Activated naive CD4-positive, alpha-beta T cell treated with anti-CD3 and anti-CD28 coated beads, Interleukin-2, amount 50 U/mL, for 24 hours (primary cell): Measurements from ENCODE around the gene ALPP.
"Not testable (repeated sequence)": the region's sequence is repeated elsewhere in the genome, so short reads cannot be mapped to it uniquely, and the experiment has no call there.

Experiments used
- H3K27ac Mint-ChIP-seq: one replicate; pipeline ENCODE4 v1.8.0; 2021; ENCODE audit warnings: mild to moderate bottlenecking, mixed read lengths
- H3K27me3 Mint-ChIP-seq: one replicate; pipeline ENCODE4 v1.8.0; 2021; ENCODE audit warnings: mixed read lengths
- H3K36me3 Mint-ChIP-seq: one replicate; pipeline ENCODE4 v1.8.0; 2021; ENCODE audit warnings: mixed read lengths
- H3K4me1 Mint-ChIP-seq: one replicate; pipeline ENCODE4 v1.8.0; 2021; ENCODE audit warnings: mixed read lengths
- H3K4me3 Mint-ChIP-seq: one replicate; pipeline ENCODE4 v1.8.0; 2021; ENCODE audit warnings: mild to moderate bottlenecking, mixed read lengths
- H3K9me3 Mint-ChIP-seq: one replicate; pipeline ENCODE4 v1.8.0; 2021; ENCODE audit warnings: mixed read lengths

The ALPP gene

DNA sequence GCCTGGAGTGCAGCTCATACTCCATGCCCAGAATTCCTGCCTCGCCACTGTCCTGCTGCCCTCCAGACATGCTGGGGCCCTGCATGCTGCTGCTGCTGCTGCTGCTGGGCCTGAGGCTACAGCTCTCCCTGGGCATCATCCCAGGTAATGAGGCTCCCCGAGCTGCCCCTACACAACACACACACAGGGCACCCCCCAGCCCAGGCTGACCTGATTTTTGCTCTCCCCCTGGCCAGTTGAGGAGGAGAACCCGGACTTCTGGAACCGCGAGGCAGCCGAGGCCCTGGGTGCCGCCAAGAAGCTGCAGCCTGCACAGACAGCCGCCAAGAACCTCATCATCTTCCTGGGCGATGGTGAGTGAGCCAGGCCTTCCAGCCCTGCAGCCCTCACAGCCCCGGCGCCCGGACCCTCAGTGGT is at the start of gene ALPP:
Gene ALPP, plus strand, starts transcription at position 17 of the 417 bp plus-strand sequence. Its CDS starts 52 bp downstream, at position 69.
- H3K27me3 Mint-ChIP-seq, H3K4me1 Mint-ChIP-seq, H3K4me3 Mint-ChIP-seq, H3K9me3 Mint-ChIP-seq, H3K36me3 Mint-ChIP-seq, H3K27ac Mint-ChIP-seq: not testable (repeated sequence)

DNA sequence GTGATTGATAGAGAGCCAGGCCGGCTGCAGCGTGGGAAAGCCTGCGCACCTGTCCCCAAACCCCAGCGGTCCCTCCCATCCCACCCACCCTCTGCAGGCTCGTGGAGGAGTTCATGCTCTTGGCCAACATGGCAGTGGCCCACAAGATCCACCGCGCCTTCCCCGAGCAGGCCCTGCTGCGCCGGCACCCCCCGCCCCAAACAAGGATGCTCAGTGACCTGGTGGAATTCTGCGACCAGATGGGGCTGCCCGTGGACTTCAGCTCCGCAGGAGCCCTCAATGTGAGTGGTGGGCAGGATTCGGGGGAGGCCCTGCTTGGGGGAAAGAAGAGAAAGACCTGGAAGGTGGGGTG is 48.9 kb upstream of the ALPP start:
- H3K4me1 Mint-ChIP-seq, result peaks cover 6% of the 10 kb centered on the region
- H3K27ac Mint-ChIP-seq, result no peak overlapping the region
- no peaks in the 10 kb centered on the region for H3K36me3 Mint-ChIP-seq
- H3K27me3 Mint-ChIP-seq, result no peaks in the 10 kb centered on the region
- no peak overlapping the region for H3K4me3 Mint-ChIP-seq
- H3K9me3 Mint-ChIP-seq, result no peaks in the 10 kb centered on the region

DNA sequence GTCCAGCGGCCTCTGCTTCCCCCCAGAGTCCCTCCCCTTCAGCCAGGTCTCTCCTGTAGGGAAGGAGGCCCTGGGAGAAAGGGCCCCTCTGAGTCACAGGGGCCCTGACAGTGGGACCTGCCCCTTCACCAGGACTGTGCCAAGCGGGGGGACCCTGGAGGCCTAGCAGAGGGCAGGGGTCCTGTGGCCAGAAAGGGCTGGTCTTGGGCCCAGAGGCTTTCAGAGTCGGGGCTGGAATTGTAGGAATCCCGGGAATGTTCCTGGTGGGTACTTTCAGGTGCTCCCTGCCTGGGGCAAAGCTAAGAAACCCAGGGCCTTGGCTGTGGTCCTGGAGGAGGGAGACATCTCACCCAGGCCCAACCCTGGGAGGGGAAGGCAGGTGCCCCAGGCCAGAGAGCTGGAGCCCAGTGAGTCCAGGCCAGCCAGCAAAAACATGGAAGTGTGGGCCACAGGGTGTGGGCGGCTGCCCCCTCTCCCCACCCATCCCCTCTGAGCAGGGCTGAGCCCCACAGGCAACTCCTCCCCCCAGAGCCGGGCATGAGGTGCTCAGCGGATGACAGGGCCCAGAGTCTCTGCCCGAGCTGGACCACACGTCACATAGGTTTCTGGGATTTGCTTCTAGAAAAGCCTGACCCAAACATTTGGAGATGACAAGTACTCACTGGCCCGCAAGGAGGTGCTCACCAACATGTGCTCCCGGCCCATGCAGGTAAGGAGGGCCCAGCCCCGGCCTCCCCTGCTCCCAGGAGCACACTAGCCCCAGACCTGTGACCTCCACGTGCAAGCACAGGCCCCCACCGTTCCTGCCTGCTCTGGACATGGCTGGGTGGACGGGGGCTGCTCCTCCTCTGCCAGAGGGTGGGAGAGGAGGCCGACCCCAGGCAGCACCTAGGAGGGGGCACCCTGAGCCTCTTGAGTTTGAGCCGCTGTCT is 48.2 kb upstream of the ALPP start:
- Mint-ChIP-seq H3K4me1 (peaks cover 6% of the 10 kb centered on the region), H3K27ac (no peak overlapping the region), H3K4me3 (no peak overlapping the region), H3K9me3 (no peaks in the 10 kb centered on the region), H3K27me3 (no peaks in the 10 kb centered on the region), H3K36me3 (no peaks in the 10 kb centered on the region)

DNA sequence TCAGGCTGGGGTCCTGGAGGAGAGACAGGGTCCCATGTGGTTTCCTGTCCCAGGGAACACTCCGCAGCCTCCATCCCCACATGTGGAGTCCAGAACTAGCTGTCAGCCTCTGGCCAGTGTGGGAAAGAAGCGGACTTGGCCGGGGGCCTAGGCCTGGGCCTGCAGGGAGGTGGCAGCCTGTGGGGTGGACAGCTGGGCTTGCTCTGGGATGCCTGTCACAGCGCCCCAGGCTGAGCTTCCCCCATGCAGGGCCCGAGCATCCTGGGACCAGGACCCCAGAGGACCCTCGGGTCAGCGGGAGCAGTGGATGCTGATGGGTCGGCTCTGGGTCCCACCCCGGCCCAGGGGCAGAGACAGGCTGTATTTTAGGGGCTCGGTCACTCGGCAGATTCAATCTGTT is 47.5 kb upstream of the ALPP start:
- H3K4me3 Mint-ChIP-seq, H3K4me1 Mint-ChIP-seq, H3K9me3 Mint-ChIP-seq, H3K36me3 Mint-ChIP-seq, H3K27ac Mint-ChIP-seq, H3K27me3 Mint-ChIP-seq: not testable (repeated sequence)

DNA sequence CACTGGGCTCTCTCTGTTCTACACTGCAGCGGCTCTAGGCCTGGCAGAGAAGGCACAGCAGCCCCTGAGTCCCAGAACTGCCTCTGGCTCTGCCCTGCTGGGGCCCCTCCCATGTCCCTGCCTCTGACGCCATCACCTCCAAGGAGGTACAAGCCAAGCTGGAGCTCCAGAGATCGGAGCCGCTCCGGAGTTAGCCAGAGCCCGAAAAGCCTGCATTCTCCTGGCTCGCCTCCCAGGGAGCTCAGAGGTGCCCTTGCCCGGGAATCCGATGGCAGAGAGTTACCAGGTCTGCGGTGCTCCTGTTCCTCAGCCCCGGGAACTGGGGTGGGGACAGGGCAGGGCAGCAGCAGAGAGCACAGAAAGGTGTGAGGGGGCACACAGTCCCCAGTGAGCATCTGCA is 46.9 kb upstream of the ALPP start:
- not testable (repeated sequence) for H3K4me3 Mint-ChIP-seq, H3K4me1 Mint-ChIP-seq, H3K9me3 Mint-ChIP-seq, H3K27ac Mint-ChIP-seq, H3K27me3 Mint-ChIP-seq, H3K36me3 Mint-ChIP-seq

DNA sequence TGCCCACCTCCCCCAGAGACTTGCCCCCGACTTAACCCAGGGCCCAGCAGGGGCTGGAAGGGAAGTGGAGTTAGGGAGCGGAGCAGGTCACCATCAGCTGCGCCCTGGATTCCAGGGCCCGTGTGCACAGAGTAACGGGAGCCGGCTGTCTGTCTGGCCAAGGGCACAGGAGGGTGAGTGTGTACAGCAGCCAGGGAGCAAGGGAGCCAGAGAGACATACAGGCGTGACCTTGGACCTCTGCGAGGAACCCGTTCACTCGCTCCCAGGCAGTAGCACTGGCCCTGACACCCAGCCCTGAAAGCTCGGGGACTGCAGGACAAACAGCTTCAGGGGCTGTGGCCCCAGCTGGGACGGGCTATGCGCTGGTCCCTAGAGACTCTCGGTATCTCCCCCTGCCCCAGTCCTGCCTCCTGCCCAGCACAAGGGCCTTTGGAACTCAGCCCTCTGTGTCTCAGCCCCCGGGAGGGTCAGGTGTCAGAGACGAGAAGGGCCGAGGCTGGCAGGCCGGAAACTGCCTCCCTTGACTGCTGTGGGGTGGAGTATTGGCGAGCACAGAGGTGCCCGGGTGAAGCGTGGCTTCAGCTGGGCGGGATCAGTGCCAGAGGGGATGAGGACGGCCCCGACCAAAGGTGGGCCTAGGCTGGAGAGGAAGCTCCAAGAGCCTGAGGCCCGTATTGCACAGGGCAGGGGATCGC is 46.2 kb upstream of the ALPP start:
- H3K27ac Mint-ChIP-seq, H3K4me1 Mint-ChIP-seq, H3K9me3 Mint-ChIP-seq, H3K36me3 Mint-ChIP-seq, H3K27me3 Mint-ChIP-seq, H3K4me3 Mint-ChIP-seq: not testable (repeated sequence)

DNA sequence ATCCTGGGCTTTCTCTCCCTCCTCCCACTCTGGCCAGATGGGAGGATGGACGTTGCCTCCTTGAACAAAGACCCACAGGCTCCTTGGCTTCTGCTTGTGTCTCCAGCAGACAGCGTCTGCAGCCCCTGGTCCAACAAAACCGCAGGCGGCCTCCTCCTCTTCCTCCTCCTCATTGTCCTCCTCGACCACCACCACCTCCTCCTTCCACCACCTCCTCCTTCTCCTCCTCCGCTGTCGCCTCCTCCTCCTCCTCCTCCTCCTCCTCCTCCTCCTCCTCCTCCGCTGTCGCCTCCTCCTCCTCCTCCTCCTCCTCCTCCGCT is 45.7 kb upstream of the ALPP start:
- Mint-ChIP-seq H3K4me1 (no peaks in the 10 kb centered on the region), H3K27ac (no peak overlapping the region), H3K9me3 (no peaks in the 10 kb centered on the region), H3K4me3 (no peak overlapping the region), H3K36me3 (no peaks in the 10 kb centered on the region), H3K27me3 (no peaks in the 10 kb centered on the region)

DNA sequence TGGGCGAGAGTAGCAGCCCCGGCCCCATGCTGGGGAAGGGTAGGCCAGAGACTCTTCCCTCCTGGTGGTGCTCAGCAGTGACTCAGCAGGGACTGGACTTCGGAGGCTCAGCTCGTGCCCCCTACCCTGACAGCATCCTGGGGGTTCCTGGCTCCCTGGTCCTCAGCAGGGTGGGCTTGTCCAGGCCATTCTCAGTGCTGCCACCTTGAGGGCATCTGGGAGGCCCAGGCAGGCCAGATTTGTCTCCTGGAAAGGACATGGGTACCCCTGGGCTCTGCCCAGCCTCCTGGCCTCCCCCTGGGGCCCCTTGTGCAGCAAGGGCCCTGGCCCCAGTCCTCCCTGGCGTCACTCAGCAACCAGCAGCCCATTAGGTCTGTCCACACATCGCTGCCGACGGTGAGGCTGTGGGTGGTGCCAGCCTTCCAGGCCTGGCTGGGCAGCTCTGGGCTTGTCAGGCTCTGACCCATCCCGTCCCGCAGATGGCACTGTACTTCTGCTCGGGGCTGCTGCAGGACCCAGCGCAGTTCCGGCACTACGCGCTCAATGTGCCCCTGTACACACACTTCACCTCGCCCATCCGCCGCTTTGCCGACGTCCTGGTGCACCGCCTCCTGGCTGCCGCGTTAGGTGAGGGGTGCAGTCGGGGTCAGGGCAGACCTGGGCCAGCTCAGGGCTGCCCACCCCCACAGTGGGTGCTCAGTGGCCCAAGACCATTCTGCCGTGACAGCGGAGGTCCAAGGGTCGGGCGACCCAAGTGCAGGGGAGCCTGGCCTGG is 45.0 kb upstream of the ALPP start:
- no peaks in the 10 kb centered on the region for H3K4me1 Mint-ChIP-seq
- no peaks in the 10 kb centered on the region for H3K36me3 Mint-ChIP-seq
- no peak overlapping the region for H3K4me3 Mint-ChIP-seq
- H3K27me3 Mint-ChIP-seq, result no peaks in the 10 kb centered on the region
- no peaks in the 10 kb centered on the region for H3K9me3 Mint-ChIP-seq
- H3K27ac Mint-ChIP-seq, result peak overlapping the region; percentile 65

DNA sequence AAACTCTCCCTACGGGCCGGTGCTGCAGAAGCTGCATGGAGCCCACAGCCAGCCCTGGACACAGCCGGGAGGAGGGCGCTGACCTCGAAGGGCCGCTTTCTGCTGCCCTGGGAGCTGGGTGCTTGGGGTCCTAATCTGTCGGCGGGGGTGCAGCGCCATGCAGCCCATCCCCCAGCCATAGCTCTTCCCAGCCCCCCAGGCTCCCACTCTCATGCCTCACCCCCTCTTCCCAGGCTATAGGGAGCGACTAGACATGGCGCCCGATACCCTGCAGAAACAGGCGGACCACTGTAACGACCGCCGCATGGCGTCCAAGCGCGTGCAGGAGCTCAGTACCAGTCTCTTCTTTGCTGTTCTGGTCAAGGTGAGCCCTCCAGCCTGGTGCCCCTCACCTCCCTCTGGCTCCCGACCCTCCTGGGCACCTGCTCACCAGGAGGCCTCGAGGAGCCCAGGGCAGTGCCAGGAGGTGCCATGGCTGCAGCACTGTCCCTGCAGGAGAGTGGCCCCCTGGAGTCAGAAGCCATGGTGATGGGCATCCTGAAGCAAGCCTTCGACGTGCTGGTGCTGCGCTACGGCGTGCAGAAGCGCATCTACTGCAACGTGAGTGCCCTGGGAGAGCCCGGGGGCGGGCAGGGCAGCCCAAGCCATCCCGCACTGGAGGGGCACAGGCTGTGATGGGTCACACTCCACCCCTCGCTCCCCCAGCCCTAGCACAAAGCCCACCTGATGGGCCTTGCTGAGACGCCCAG is 44.2 kb upstream of the ALPP start:
- not testable (repeated sequence) for H3K4me3 Mint-ChIP-seq, H3K9me3 Mint-ChIP-seq, H3K36me3 Mint-ChIP-seq, H3K27me3 Mint-ChIP-seq, H3K27ac Mint-ChIP-seq, H3K4me1 Mint-ChIP-seq

DNA sequence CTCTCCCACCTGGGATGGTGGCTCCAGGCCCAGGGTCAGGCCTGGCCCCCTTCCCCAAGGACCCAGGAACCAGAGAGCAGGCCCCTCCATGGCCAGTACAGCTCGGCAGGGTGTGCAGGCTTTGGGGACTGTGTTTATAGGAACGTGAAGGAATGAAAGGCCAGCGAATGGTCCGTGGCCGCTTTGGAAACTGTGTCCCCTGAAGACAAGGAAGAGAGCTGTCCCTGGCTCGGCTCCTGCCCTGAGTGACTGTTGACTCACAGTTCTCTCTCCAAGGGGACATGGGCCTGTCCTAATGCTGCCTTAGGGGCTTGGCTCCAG is 43.7 kb upstream of the ALPP start:
- not testable (repeated sequence) for H3K36me3 Mint-ChIP-seq, H3K27ac Mint-ChIP-seq, H3K4me3 Mint-ChIP-seq, H3K27me3 Mint-ChIP-seq, H3K4me1 Mint-ChIP-seq, H3K9me3 Mint-ChIP-seq

DNA sequence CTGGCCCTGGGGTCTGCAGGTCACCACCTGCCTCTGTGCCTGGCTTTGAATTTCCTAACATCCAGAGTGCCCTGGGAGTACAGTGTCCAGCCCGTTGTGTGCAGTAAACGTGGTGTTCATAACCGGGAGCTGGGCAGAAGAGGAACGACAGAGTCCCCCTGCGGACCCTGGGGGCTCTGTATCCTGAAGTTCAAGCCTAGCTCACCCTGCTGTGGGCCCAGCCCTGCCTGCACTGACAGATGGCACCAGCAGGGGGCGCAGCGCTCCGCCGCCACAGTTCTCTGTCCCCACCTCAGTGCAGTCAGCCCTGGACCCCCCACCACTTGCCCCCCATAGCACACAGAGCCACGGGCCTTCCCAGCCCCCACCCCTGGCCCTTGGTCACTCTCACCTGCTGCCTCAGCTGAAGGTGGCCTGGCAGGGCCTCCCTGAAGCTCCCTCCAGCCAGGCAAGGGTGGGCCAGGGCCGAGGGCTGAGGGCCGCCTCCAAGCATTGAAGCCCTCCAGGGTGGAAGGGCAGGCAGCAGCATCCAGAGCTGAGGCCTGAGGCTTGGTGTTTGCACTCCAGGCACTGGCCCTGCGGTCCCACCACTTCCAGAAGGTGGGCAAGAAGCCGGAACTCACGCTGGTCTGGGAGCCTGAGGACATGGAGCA is 43.2 kb upstream of the ALPP start:
- H3K9me3 Mint-ChIP-seq, H3K27me3 Mint-ChIP-seq, H3K4me1 Mint-ChIP-seq, H3K4me3 Mint-ChIP-seq, H3K27ac Mint-ChIP-seq, H3K36me3 Mint-ChIP-seq: not testable (repeated sequence)

DNA sequence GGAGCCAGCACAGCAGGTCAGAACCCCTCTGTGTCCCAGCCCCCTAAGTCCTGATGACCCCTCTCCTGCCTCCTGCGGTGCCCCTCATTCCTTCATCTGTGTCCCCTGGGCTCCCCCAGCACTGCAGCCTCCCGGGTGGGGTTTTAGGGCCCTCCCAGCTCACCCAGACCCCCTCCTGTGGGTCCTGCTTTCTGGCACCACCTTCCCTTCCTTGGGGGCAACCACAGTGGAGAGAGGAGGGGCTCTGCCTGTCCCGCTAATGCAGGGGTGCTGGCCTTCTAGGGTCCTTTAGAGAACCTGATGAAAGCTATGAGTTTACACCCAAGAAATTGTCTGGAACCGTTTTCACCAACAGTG is 42.7 kb upstream of the ALPP start:
- no peaks in the 10 kb centered on the region for H3K36me3 Mint-ChIP-seq
- no peaks in the 10 kb centered on the region for H3K27me3 Mint-ChIP-seq
- H3K9me3 Mint-ChIP-seq, result no peaks in the 10 kb centered on the region
- H3K4me1 Mint-ChIP-seq, result no peaks in the 10 kb centered on the region
- H3K4me3 Mint-ChIP-seq, result no peak overlapping the region
- H3K27ac Mint-ChIP-seq, result no peak overlapping the region

DNA sequence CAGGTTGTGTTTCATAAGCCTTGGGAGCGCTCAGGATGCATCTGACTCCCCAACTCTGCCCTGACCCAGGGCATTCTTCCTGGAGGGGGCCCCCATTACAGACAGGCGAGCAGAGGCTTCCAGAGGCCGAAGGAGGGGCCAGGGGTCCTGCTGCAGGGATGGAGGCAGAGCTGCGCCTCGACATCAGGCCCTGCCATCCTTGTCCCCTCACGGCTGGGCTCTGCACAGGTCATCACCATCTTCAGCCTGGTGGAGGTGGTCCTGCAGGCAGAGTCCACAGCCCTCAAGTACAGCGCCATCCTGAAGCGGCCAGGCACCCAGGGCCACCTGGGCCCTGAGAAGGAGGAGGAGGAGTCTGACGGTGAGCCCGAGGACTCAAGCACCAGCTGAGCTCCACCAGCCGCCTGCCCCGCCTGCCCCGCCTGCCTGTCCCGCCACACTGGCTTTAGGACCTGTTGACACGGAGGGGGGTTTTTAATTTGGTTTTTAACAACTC is 42.3 kb upstream of the ALPP start:
- Mint-ChIP-seq H3K4me3 (no peak overlapping the region), H3K4me1 (no peaks in the 10 kb centered on the region), H3K27me3 (no peaks in the 10 kb centered on the region), H3K36me3 (no peaks in the 10 kb centered on the region), H3K27ac (no peak overlapping the region), H3K9me3 (no peaks in the 10 kb centered on the region)

DNA sequence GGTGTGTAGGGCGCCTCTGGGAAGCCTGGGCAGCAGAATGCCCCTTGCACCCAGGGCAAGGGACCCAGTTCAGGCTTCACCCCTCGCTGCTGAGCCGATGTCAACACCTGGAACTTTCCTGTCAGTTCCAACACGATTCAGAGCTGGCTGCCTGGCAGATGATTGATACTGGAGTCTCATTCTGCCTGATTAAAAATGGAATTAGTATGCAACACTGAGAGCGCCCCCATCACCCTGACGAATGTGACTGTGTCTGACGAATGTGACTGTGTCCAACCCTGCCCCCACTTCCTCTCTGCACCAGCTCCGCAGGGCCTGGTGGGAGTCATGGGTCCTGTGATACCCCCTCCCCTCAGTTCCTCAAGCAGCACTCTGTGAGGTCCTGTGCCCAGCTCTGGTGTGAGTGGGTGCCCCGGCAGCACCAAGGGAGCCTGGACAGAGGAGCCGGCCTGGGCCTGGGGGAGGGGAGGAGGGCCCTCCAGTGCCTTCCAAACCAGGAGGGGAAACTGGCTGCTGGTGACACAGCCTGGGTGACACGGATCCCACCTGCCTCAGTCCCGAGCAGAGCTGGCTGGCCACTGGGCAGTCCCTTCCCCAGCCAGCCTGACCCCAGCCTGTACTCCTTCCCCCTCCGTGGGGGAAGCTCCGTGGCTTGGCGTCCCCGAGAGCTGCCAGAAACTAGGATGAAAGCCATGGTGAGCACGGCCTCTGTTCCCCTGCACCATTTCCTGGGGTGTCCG is 41.4 kb upstream of the ALPP start:
- no peak overlapping the region for H3K4me3 Mint-ChIP-seq
- H3K4me1 Mint-ChIP-seq, result no peaks in the 10 kb centered on the region
- H3K27ac Mint-ChIP-seq, result no peak overlapping the region
- no peaks in the 10 kb centered on the region for H3K27me3 Mint-ChIP-seq
- H3K9me3 Mint-ChIP-seq, result no peaks in the 10 kb centered on the region
- H3K36me3 Mint-ChIP-seq, result no peaks in the 10 kb centered on the region
